GM12872 (cell line): ENCODE data around the gene KAZN.

Experiments
- CTCF ChIP-seq: IDR thresholded peaks from 3 replicates; pipeline ENCODE4 v1.5.1; 2011; ENCODE audit warnings: low read depth, mild to moderate bottlenecking, low read length, moderate library complexity; ENCODE audit not compliant: insufficient read depth

The KAZN gene

GRCh38 chr1:14956579-14957195 lies 358.2 kb downstream of the KAZN start:
- no peak for TF ChIP-seq CTCF

GRCh38 chr1:14957375-14958098 lies 359.1 kb downstream of the KAZN start:
- no peak for TF ChIP-seq CTCF

GRCh38 chr1:14958249-14959058 lies 360.0 kb downstream of the KAZN start:
- no peak for TF ChIP-seq CTCF

GRCh38 chr1:14959059-14959694 lies 360.7 kb downstream of the KAZN start:
- no peak for TF ChIP-seq CTCF

- no peak for TF ChIP-seq CTCF
Observed at GRCh38 chr1:14961661-14962267, 363.3 kb downstream of the KAZN start.

GRCh38 chr1:14962407-14962806 lies 363.9 kb downstream of the KAZN start:
- no peak for TF ChIP-seq CTCF

GRCh38 chr1:14964711-14965055 lies 366.2 kb downstream of the KAZN start:
- TF ChIP-seq CTCF, result no peak
